H9 (cell line): ENCODE data around the gene HARS1. TPM values are rescaled to one million over a fixed set of nuclear protein-coding genes. Genes with fewer than 3 reads are reported as not detected.

Source experiments
- DNase-seq: peaks from one replicate; pipeline ENCODE4 v3.0.0-alpha.2; 2017
- H2AFZ ChIP-seq: one replicate; pipeline ENCODE4 v1.6.1; 2013; ENCODE audit warnings: mild to moderate bottlenecking, low read length, control low read depth, moderate library complexity
- H2AK5ac ChIP-seq: 2 replicates; pipeline ENCODE4 v1.6.1; 2013; ENCODE audit warnings: low read length, control low read depth, mixed read lengths; ENCODE audit not compliant: insufficient read length
- H2BK120ac ChIP-seq: one replicate; pipeline ENCODE4 v1.6.1; 2013; ENCODE audit warnings: low read depth, mild to moderate bottlenecking, low read length, control low read depth, inconsistent platforms; ENCODE audit not compliant: poor library complexity, severe bottlenecking
- H2BK12ac ChIP-seq: 2 replicates; pipeline ENCODE4 v1.6.1; 2013; ENCODE audit warnings: low read length, control low read depth, mixed read lengths, low read depth; ENCODE audit not compliant: insufficient read length
- H2BK15ac ChIP-seq: 2 replicates; pipeline ENCODE4 v1.6.1; 2013; ENCODE audit warnings: low read depth, low read length, control low read depth
- H2BK20ac ChIP-seq: one replicate; pipeline ENCODE4 v1.6.1; 2013; ENCODE audit warnings: low read depth, mild to moderate bottlenecking, low read length, control low read depth, inconsistent platforms; ENCODE audit not compliant: poor library complexity, severe bottlenecking
- H2BK5ac ChIP-seq: 2 replicates; pipeline ENCODE4 v1.6.1; 2013; ENCODE audit warnings: low read length, control low read depth, mixed read lengths; ENCODE audit not compliant: insufficient read length
- H3K14ac ChIP-seq: 2 replicates; pipeline ENCODE4 v1.6.1; 2013; ENCODE audit warnings: low read length, control low read depth; ENCODE audit not compliant: insufficient read depth
- H3K18ac ChIP-seq: 2 replicates; pipeline ENCODE4 v1.6.1; 2013; ENCODE audit warnings: low read depth, mild to moderate bottlenecking, mixed read lengths, low read length, control low read depth; ENCODE audit not compliant: insufficient read length
- H3K23ac ChIP-seq: 2 replicates; pipeline ENCODE4 v1.6.1; 2013; ENCODE audit warnings: low read length, control low read depth, mixed read lengths, low read depth; ENCODE audit not compliant: insufficient read length
- H3K23me2 ChIP-seq: 2 replicates; pipeline ENCODE4 v1.6.1; 2013; ENCODE audit warnings: low read depth, mild to moderate bottlenecking, mixed read lengths, low read length, control low read depth; ENCODE audit not compliant: insufficient read length, poor library complexity, severe bottlenecking
- H3K27ac ChIP-seq: 2 replicates; pipeline ENCODE4 v1.5.1; 2013; ENCODE audit warnings: low read length, control low read depth, mixed read lengths, low read depth; ENCODE audit not compliant: insufficient read length
- H3K27me3 ChIP-seq: 2 replicates; pipeline ENCODE4 v1.6.1; 2013; ENCODE audit warnings: low read length, control low read depth, inconsistent platforms; ENCODE audit not compliant: insufficient read depth
- H3K4ac ChIP-seq: 2 replicates; pipeline ENCODE4 v1.6.1; 2013; ENCODE audit warnings: low read depth, mild to moderate bottlenecking, control low read depth, inconsistent platforms, low read length, moderate library complexity
- H3K4me1 ChIP-seq: 2 replicates; pipeline ENCODE4 v1.6.1; 2013; ENCODE audit warnings: low read length, control low read depth, inconsistent platforms; ENCODE audit not compliant: insufficient read depth
- H3K4me2 ChIP-seq: 2 replicates; pipeline ENCODE4 v1.6.1; 2013; ENCODE audit warnings: low read length, control low read depth, mixed read lengths; ENCODE audit not compliant: insufficient read length, insufficient read depth
- H3K56ac ChIP-seq: 2 replicates; pipeline ENCODE4 v1.6.1; 2013; ENCODE audit warnings: low read depth, mild to moderate bottlenecking, mixed read lengths, low read length, control low read depth; ENCODE audit not compliant: insufficient read length
- H3K79me1 ChIP-seq: 2 replicates; pipeline ENCODE4 v1.6.1; 2013; ENCODE audit warnings: low read depth, mild to moderate bottlenecking, moderate library complexity, low read length, control low read depth, inconsistent platforms; ENCODE audit not compliant: insufficient read depth, poor library complexity, severe bottlenecking
- H3K79me2 ChIP-seq: 2 replicates; pipeline ENCODE4 v1.6.1; 2013; ENCODE audit warnings: low read length, control low read depth, inconsistent platforms; ENCODE audit not compliant: insufficient read depth
- H3K9ac ChIP-seq: 2 replicates; pipeline ENCODE4 v1.6.1; 2013; ENCODE audit warnings: low read length, control low read depth, mixed read lengths; ENCODE audit not compliant: insufficient read length; ENCODE audit errors: extremely low read depth
- H3K9me3 ChIP-seq: one replicate; pipeline ENCODE4 v1.6.1; 2013; ENCODE audit warnings: low read depth, low read length, inconsistent platforms; ENCODE audit not compliant: control insufficient read depth
- H3T11ph ChIP-seq: one replicate; pipeline ENCODE4 v1.6.1; 2013; ENCODE audit warnings: mild to moderate bottlenecking, low read length, control low read depth, inconsistent platforms
- H4K20me1 ChIP-seq: one replicate; pipeline ENCODE4 v1.6.1; 2013; ENCODE audit not compliant: control insufficient read depth, insufficient read length, insufficient read depth
- H4K5ac ChIP-seq: 2 replicates; pipeline ENCODE4 v1.6.1; 2013; ENCODE audit warnings: low read depth, mild to moderate bottlenecking, mixed read lengths, low read length, control low read depth; ENCODE audit not compliant: insufficient read length
- H4K8ac ChIP-seq: replicated peaks from 2 replicates; pipeline ENCODE4 v1.6.1; 2013; ENCODE audit warnings: low read length, control low read depth, mixed read lengths, low read depth; ENCODE audit not compliant: insufficient read length
- H4K91ac ChIP-seq: 2 replicates; pipeline ENCODE4 v1.6.1; 2013; ENCODE audit warnings: low read depth, mild to moderate bottlenecking, moderate library complexity, mixed read lengths, low read length, control low read depth; ENCODE audit not compliant: insufficient read length
- H3K27ac Mint-ChIP-seq, 3 experiments: 2 replicates in 2 of 3; 3 replicates in 1 of 3; pipeline ENCODE4 v1.8.0; 2020 to 2021; ENCODE audit warnings: mixed read lengths in 3 of 3, mild to moderate bottlenecking in 1 of 3, moderate library complexity in 1 of 3
- H3K27me3 Mint-ChIP-seq: 2 replicates; pipeline ENCODE4 v1.8.0; 2021; ENCODE audit warnings: low read depth, mild to moderate bottlenecking, moderate library complexity, mixed read lengths
- H3K36me3 Mint-ChIP-seq, 3 experiments: 2 replicates in 2 of 3; 3 replicates in 1 of 3; pipeline ENCODE4 v1.8.0; 2020 to 2021; ENCODE audit warnings: low read depth in 3 of 3, mixed read lengths in 3 of 3; ENCODE audit not compliant: insufficient read depth in 1 of 3
- H3K4me1 Mint-ChIP-seq, 2 experiments: 2 replicates each; pipeline ENCODE4 v1.8.0; 2020; ENCODE audit warnings: mixed read lengths in 2 of 2
- H3K4me3 Mint-ChIP-seq, 2 experiments: 2 replicates in 1 of 2; 3 replicates in 1 of 2; pipeline ENCODE4 v1.8.0; 2020 to 2021; ENCODE audit warnings: mild to moderate bottlenecking in 2 of 2, mixed read lengths in 2 of 2, moderate library complexity in 1 of 2
- H3K9me3 Mint-ChIP-seq, 2 experiments: 2 replicates in 1 of 2; 3 replicates in 1 of 2; pipeline ENCODE4 v1.8.0; 2020; ENCODE audit warnings: mild to moderate bottlenecking in 2 of 2, mixed read lengths in 2 of 2, moderate library complexity in 1 of 2
- WGBS: extraction: QIAGEN DNeasy Blood & Tissue Kit; methylation state at CpG from one replicate; pipeline ENCODE4 v1.1.7; 2013; ENCODE audit warnings: missing lambda C conversion rate, low lambda C conversion rate, mixed read lengths; ENCODE audit not compliant: insufficient read length; ENCODE audit errors: extremely low coverage; 5-methylcytosine and 5-hydroxymethylcytosine counted together
- long read RNA-seq: library from polyadenylated mRNA; unstranded; transcript quantifications from one replicate; pipeline ENCODE4 v2.0.0, GENCODE V29; 2020
- total RNA-seq: library from RNA; stranded (reverse); gene quantifications from 2 replicates; pipeline ENCODE4 v1.2.1, GENCODE V29; 2021
- TF ChIP-seq, protein P1 (sequence below): fragments of 200-600 bp; sonication (generic); conservative IDR thresholded peaks from 3 replicates; pipeline ENCODE4 v1.8.0; 2021; ENCODE audit warnings: antibody characterized with exemption, mild to moderate bottlenecking

Gene HARS1, protein sequence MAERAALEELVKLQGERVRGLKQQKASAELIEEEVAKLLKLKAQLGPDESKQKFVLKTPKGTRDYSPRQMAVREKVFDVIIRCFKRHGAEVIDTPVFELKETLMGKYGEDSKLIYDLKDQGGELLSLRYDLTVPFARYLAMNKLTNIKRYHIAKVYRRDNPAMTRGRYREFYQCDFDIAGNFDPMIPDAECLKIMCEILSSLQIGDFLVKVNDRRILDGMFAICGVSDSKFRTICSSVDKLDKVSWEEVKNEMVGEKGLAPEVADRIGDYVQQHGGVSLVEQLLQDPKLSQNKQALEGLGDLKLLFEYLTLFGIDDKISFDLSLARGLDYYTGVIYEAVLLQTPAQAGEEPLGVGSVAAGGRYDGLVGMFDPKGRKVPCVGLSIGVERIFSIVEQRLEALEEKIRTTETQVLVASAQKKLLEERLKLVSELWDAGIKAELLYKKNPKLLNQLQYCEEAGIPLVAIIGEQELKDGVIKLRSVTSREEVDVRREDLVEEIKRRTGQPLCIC
- total RNA-seq = 70.2 and 76.3 TPM in 2 replicates
- long read RNA-seq, transcript HARS-205 (13 exons, 1,896 nt) = minor isoform, 147 of 777 reads
- long read RNA-seq, transcript HARS-202 (11 exons, 1,401 nt) = minor isoform, 21 of 777 reads
- long read RNA-seq, transcript HARS-204 (12 exons, 1,789 nt) = minor isoform, 6 of 777 reads
- long read RNA-seq, transcript HARS-215 (13 exons, 1,945 nt) = major isoform, 519 of 777 reads
- long read RNA-seq, partial matches to known transcripts = 24 of 777 reads
- long read RNA-seq, other reads (novel, unspliced or antisense) = 57 of 777 reads

GRCh38 chr5:140690941-140691924 lies at the start of gene HARS1, which contains the start of gene HARS2:
Gene HARS1 (minus strand): TSS chr5:140691370. CDS start chr5:140691304, 66 bp downstream.
Gene HARS2 (plus strand): TSS chr5:140691455. CDS start chr5:140691649, 194 bp downstream.
- H2AK5ac ChIP-seq = no peak within 1 kb of the TSS
- peak within 1 kb of the TSS; percentile 96 to 98 (median 96) for H3K27ac Mint-ChIP-seq
- H3K4me1 ChIP-seq = no peaks in the 10 kb centered on the region
- H3K79me1 ChIP-seq = peaks cover 3% of the 10 kb centered on the region
- peaks cover 11 to 45% (median 34%) of the 10 kb centered on the region in 3 experiments; a peak in 6 of 7 replicates for H3K36me3 Mint-ChIP-seq
- H2BK12ac ChIP-seq = no peak within 1 kb of the TSS
- no CpG with 5 or more reads among the region's 61 CpGs for WGBS
- H3K9ac ChIP-seq = peak within 1 kb of the TSS; percentile 81
- no peaks in the 10 kb centered on the region for H3K27me3 Mint-ChIP-seq
- no peaks in the 10 kb centered on the region for H3K9me3 ChIP-seq
- no peak within 1 kb of the TSS for H3K23ac ChIP-seq
- no peak within 1 kb of the TSS for H2BK120ac ChIP-seq
- no peak within 1 kb of the TSS for H4K8ac ChIP-seq
- H4K5ac ChIP-seq = no peak within 1 kb of the TSS
- H3K4ac ChIP-seq = no peak within 1 kb of the TSS
- H4K91ac ChIP-seq = no peak within 1 kb of the TSS
- no peak within 1 kb of the TSS for H2BK20ac ChIP-seq
- no peaks in the 10 kb centered on the region for H4K20me1 ChIP-seq
- no peak within 1 kb of the TSS for H3T11ph ChIP-seq
- H3K27ac ChIP-seq = peak within 1 kb of the TSS; percentile 7
- DNase-seq = peak; percentile 95
- H2BK15ac ChIP-seq = no peak within 1 kb of the TSS
- H3K79me2 ChIP-seq = peaks cover 9% of the 10 kb centered on the region; the same call in 1 of the 2 replicates
- H3K4me3 Mint-ChIP-seq = peak within 1 kb of the TSS; percentile 100
- no peaks in the 10 kb centered on the region for H3K9me3 Mint-ChIP-seq
- peaks cover 6% of the 10 kb centered on the region for H3K23me2 ChIP-seq
- H3K18ac ChIP-seq = peak within 1 kb of the TSS; percentile 22
- no peak within 1 kb of the TSS for H2AFZ ChIP-seq
- TF ChIP-seq, protein P1, sequence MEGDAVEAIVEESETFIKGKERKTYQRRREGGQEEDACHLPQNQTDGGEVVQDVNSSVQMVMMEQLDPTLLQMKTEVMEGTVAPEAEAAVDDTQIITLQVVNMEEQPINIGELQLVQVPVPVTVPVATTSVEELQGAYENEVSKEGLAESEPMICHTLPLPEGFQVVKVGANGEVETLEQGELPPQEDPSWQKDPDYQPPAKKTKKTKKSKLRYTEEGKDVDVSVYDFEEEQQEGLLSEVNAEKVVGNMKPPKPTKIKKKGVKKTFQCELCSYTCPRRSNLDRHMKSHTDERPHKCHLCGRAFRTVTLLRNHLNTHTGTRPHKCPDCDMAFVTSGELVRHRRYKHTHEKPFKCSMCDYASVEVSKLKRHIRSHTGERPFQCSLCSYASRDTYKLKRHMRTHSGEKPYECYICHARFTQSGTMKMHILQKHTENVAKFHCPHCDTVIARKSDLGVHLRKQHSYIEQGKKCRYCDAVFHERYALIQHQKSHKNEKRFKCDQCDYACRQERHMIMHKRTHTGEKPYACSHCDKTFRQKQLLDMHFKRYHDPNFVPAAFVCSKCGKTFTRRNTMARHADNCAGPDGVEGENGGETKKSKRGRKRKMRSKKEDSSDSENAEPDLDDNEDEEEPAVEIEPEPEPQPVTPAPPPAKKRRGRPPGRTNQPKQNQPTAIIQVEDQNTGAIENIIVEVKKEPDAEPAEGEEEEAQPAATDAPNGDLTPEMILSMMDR = no peak
- peak within 1 kb of the TSS; percentile 90 for H3K4me2 ChIP-seq
- peaks cover 11 to 18% of the 10 kb centered on the region in 2 experiments for H3K4me1 Mint-ChIP-seq
- 0 out of 2 replicates have a peak within 1 kb of the TSS, but pooled peaks have one; percentile 49 for H3K14ac ChIP-seq
- no peak within 1 kb of the TSS for H2BK5ac ChIP-seq
- no peaks in the 10 kb centered on the region for H3K27me3 ChIP-seq
- no peak within 1 kb of the TSS for H3K56ac ChIP-seq
